ENCODE measurements around the gene TP53I13. TPM values are rescaled to one million over a fixed set of nuclear protein-coding genes. Genes with fewer than 3 reads are reported as not detected.

TP53I13 gene
- polyA plus RNA-seq, 2 of the 4 experiments (the other 2 are of a cell fraction) = 27.5 to 57.8 TPM

DNA sequence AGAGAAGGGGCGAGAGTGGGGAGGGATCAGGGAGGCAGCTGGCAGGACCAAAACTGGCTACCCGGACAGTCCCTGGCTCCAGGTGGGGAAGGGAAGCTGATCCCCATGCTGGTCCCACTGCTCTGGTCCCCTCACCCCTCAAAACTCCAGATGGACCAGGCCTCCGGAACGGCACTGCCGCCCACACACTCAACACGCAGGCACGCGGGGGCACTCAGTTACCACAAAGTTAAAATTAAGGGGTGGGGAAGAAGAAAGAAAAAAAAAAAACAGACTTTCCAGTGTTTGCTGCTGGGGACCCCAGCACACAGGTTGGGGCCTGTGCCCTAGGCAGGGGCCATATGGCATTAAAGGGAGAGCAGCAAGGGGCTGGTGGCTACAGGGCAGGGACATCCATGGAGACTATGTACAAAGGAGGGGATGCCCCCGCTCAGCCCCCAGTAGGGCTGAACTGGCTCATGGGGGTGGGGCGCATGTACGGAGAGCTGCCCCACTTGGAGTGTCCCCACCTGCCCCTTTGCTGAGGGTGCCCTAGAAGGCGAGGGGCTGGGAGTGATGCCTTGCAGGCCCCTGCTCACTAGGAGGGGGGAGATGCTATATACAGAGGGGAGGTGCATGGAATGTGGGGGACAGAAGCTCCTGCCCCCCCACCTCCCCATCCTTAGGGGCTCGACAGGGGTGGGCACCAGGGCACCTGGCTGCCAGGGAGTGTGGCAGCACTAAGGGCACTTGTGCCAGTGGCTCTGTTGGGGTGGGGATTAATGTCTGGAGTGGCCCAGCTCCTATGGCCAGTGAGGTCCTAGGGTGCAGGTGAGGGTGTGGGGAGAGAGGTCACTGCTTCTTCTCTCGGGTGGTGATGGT, 5.6 kb downstream of the TP53I13 start:
- Histone ChIP-seq H3K9me3 (no peaks in the 10 kb centered on the region), H3K4me1 (peaks cover 10% of the 10 kb centered on the region; the same call in 2 of the 3 replicates), H3K4me2 (no peak overlapping the region), H3K27ac (0 out of 6 replicates have a peak overlapping the region, but pooled peaks of 1 of the 2 experiments have one; percentile 6), H3K4me3 (no peak overlapping the region)
- 92% methylated on average over 14 of the region's 14 CpGs for WGBS (ENCODE audit: missing lambda C conversion rate)
- no peak for DNase-seq (ENCODE audit: low read depth in 1 of 2, low spot score in 1 of 2)
- TF ChIP-seq MAFK (IDR thresholded peaks at IDR 0.05; ENCODE audit: partially characterized antibody) (no peak), ESRRA (IDR thresholded peaks at IDR 0.05; ENCODE audit: borderline replicate concordance, low read length) (no peak), POLR2AphosphoS2 (conservative IDR thresholded peaks at IDR 0.05; ENCODE audit: low read length) (0 out of 2 replicates have a peak, but pooled peaks have one; percentile 30)
- ChIA-PET CTCF (interaction anchor here (0.5 to 24.0 kb wide), 10 partner anchors 4 to 522 kb away, joined by 3 to 474 read pairs (median 8); partner anchors contain the start of genes ABHD15, ANKRD13B, CORO6 and TP53I13), POLR2A (interaction anchor here (0.9 to 1.7 kb wide), 2 partner anchors 17 to 18 kb away, joined by 5 to 7 read pairs; no protein-coding TSS in a partner anchor)
- no peak for FAIRE-seq
- ATAC-seq = no peak

DNA sequence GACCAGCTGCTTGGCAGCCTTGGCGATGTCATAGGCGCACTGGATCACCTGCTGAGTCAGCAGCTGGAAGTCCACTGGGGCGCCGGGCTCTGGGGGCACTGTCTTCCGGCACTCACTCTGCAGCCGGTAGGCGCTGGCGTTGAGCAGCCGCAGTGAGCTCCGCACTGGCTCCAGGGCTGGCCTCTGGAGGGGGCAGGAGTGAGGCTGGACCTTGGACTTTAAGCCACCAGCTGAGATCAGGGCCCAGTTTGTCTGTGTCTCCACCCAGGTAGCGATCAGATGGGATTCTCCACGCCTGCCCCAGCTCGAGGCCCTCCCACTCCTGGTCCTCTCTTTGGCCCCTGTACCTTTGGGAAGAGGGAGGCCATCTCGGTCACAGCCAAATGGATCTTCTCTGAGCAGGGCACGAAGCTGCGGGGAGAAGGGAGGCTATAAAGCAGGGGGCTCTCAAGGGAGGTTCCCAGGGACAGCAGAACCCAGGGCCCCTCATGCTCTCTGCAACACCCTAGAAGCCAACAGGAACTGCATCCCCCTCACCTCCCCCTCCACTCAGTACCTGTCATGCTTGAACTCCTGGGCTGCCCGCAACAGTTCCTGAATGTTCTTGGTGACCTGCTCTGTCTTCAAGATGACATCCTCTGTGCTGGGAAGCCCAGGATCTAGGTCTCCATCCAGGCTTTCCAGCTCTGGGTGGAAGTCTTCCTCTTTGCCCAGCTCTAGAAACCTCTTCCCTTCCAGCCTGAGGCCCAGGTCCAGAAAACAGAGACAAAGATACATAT, 6.4 kb downstream of the TP53I13 start:
- CTCF ChIA-PET = interaction anchor here (0.7 to 24.0 kb wide), 9 partner anchors 5 to 521 kb away, joined by 3 to 474 read pairs (median 14); partner anchors contain the start of genes ABHD15, ANKRD13B, CORO6 and TP53I13
- FAIRE-seq = no peak
- TF ChIP-seq HOXA7 (CRISPR knock-in tag; IDR thresholded peaks at IDR 0.05) = no peak
- TF ChIP-seq FOSL2 (IDR thresholded peaks at IDR 0.05) = no peak
- no peak for TF ChIP-seq FOSL2 (CRISPR knock-in tag; IDR thresholded peaks at IDR 0.05)
- no peak for TF ChIP-seq EHF (CRISPR knock-in tag; IDR thresholded peaks at IDR 0.05)
- no peak for TF ChIP-seq CBX8 (IDR thresholded peaks at IDR 0.05)
- no peak for TF ChIP-seq ZC3H11A (IDR thresholded peaks at IDR 0.05)
- peak; percentile 91 for TF ChIP-seq MAFK (IDR thresholded peaks at IDR 0.05; ENCODE audit: partially characterized antibody)
- no peak for TF ChIP-seq FOSB (CRISPR knock-in tag; IDR thresholded peaks at IDR 0.05)
- no peak for TF ChIP-seq MYC (IDR thresholded peaks at IDR 0.05; ENCODE audit: borderline replicate concordance, low read length)
- peak in 1 of 2 experiments; percentile 8; a peak in 3 of 6 replicates for ATAC-seq
- Histone ChIP-seq H3K9me3 (no peaks in the 10 kb centered on the region), H3K4me2 (no peak overlapping the region), H3K4me1 (0 out of 3 replicates have a peak, but pooled peaks cover 3% of the 10 kb centered on the region), H3K4me3 (no peak overlapping the region), H3K27ac (0 out of 6 replicates have a peak overlapping the region, but pooled peaks of 1 of the 2 experiments have one; percentile 6)
- WGBS (ENCODE audit: missing lambda C conversion rate) = 84% methylated on average over 13 of the region's 17 CpGs
- no peak for DNase-seq (ENCODE audit: low read depth in 1 of 2, low spot score in 1 of 2)
- POLR2A ChIA-PET = interaction anchor here (0.9 to 1.4 kb wide), 2 partner anchors 8 to 16 kb away, joined by 4 to 5 read pairs; partner anchors contain the start of gene ABHD15

DNA sequence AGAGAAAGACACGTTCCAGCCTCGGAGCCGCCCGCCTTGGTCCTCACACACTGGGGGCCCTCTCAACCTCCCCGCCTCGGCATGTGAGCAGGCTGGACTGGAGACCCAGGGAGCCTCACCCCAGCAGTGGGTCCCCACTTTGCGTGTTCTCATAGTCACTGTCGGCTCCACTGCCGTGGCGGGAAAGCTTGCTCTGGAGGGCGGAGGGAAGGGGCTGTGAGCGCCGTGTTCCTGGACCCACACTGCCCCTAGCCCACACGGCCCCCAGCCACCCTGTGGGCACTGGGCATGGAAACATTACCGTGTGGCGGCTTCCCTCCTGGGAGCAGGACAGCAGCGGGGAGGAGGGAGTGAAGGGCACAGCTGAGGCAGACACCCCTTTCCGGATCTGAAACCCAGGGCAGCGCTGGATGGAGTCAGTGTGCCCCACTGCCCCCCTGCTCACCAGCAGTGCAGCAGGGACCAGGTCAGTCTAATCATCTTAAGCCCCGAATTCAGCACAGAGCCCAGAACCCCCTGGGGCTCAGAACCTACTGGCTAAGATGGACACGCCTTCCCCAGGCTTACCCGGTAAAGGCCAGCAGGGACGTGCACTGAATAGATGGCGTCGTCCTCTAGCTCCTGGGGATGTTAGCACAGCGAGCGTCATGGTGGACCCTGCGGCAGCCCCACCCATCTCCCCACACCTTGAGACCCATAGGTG, 7.2 kb downstream of the TP53I13 start:
- ATAC-seq (no peak), DNase-seq (ENCODE audit: low read depth in 1 of 2, low spot score in 1 of 2) (no peak), FAIRE-seq (no peak)
- Histone ChIP-seq H3K4me3 (no peak overlapping the region), H3K9me3 (no peaks in the 10 kb centered on the region), H3K4me1 (peaks cover 7% of the 10 kb centered on the region), H3K4me2 (no peak overlapping the region), H3K27ac (no peak overlapping the region)
- WGBS (ENCODE audit: missing lambda C conversion rate) = 89% methylated on average over 26 of the region's 28 CpGs
- CTCF ChIA-PET = interaction anchor here (1.0 to 24.0 kb wide), 11 partner anchors 5 to 517 kb away, joined by 3 to 474 read pairs (median 7); partner anchors contain the start of genes ABHD15, ANKRD13B, CORO6 and MYO18A
- POLR2A ChIA-PET = interaction anchor here (0.9 to 1.4 kb wide), 2 partner anchors 8 to 9 kb away, joined by 4 read pairs; partner anchors contain the start of genes ABHD15 and TP53I13
- TF ChIP-seq SMC3 (IDR thresholded peaks at IDR 0.05) (no peak), RFX5 (IDR thresholded peaks at IDR 0.05) (no peak), ZSCAN20 (CRISPR knock-in tag; IDR thresholded peaks at IDR 0.05) (no peak), ZFP36 (IDR thresholded peaks at IDR 0.05; ENCODE audit: borderline replicate concordance, partially characterized antibody) (no peak), ESRRA (IDR thresholded peaks at IDR 0.05; ENCODE audit: borderline replicate concordance, low read length) (no peak), CEBPB (IDR thresholded peaks at IDR 0.05) (no peak), PHF8 (IDR thresholded peaks at IDR 0.05; ENCODE audit: borderline replicate concordance, low read depth) (no peak), TFCP2L1 (CRISPR knock-in tag; IDR thresholded peaks at IDR 0.05) (no peak), FOXS1 (CRISPR knock-in tag; IDR thresholded peaks at IDR 0.05) (no peak), FOSB (CRISPR knock-in tag; IDR thresholded peaks at IDR 0.05) (no peak), NFE2L2 (conservative IDR thresholded peaks at IDR 0.05; ENCODE audit: low read length) (no peak), JUNB (IDR thresholded peaks at IDR 0.05) (no peak), FOSL2 (IDR thresholded peaks at IDR 0.05) (no peak), FOSL2 (CRISPR knock-in tag; IDR thresholded peaks at IDR 0.05) (no peak)
- TF ChIP-seq, protein P1, sequence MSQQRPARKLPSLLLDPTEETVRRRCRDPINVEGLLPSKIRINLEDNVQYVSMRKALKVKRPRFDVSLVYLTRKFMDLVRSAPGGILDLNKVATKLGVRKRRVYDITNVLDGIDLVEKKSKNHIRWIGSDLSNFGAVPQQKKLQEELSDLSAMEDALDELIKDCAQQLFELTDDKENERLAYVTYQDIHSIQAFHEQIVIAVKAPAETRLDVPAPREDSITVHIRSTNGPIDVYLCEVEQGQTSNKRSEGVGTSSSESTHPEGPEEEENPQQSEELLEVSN (IDR thresholded peaks at IDR 0.05; ENCODE audit: borderline replicate concordance, low read depth) = no peak
- TF ChIP-seq, protein P2, sequence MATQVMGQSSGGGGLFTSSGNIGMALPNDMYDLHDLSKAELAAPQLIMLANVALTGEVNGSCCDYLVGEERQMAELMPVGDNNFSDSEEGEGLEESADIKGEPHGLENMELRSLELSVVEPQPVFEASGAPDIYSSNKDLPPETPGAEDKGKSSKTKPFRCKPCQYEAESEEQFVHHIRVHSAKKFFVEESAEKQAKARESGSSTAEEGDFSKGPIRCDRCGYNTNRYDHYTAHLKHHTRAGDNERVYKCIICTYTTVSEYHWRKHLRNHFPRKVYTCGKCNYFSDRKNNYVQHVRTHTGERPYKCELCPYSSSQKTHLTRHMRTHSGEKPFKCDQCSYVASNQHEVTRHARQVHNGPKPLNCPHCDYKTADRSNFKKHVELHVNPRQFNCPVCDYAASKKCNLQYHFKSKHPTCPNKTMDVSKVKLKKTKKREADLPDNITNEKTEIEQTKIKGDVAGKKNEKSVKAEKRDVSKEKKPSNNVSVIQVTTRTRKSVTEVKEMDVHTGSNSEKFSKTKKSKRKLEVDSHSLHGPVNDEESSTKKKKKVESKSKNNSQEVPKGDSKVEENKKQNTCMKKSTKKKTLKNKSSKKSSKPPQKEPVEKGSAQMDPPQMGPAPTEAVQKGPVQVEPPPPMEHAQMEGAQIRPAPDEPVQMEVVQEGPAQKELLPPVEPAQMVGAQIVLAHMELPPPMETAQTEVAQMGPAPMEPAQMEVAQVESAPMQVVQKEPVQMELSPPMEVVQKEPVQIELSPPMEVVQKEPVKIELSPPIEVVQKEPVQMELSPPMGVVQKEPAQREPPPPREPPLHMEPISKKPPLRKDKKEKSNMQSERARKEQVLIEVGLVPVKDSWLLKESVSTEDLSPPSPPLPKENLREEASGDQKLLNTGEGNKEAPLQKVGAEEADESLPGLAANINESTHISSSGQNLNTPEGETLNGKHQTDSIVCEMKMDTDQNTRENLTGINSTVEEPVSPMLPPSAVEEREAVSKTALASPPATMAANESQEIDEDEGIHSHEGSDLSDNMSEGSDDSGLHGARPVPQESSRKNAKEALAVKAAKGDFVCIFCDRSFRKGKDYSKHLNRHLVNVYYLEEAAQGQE (IDR thresholded peaks at IDR 0.05) = no peak
- TF ChIP-seq, protein P3, sequence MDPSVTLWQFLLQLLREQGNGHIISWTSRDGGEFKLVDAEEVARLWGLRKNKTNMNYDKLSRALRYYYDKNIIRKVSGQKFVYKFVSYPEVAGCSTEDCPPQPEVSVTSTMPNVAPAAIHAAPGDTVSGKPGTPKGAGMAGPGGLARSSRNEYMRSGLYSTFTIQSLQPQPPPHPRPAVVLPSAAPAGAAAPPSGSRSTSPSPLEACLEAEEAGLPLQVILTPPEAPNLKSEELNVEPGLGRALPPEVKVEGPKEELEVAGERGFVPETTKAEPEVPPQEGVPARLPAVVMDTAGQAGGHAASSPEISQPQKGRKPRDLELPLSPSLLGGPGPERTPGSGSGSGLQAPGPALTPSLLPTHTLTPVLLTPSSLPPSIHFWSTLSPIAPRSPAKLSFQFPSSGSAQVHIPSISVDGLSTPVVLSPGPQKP (IDR thresholded peaks at IDR 0.05; ENCODE audit: low read depth, low read length) = no peak

Data from A549 (cell line).